AG09319 (cell line): ENCODE measurements around the gene DMRTA1.

ENCODE experiments used
- DNase-seq: peaks from one replicate; pipeline ENCODE4 v3.0.0-alpha.2; 2010; ENCODE audit warnings: low read depth; ENCODE audit errors: extremely low read depth
- CTCF ChIP-seq: IDR thresholded peaks from 2 replicates; pipeline ENCODE4 v1.5.1; 2011; ENCODE audit warnings: low read depth, mild to moderate bottlenecking, inconsistent platforms, low read length, moderate library complexity

Gene DMRTA1

GRCh38 chr9:22447618-22448305, 1.1 kb downstream of the DMRTA1 start:
- no peak for TF ChIP-seq CTCF
- DNase-seq, result no peak

- DNase-seq, result no peak
- TF ChIP-seq CTCF, result no peak
Observed at GRCh38 chr9:22449719-22450118, 3.1 kb downstream of the DMRTA1 start.

DNA sequence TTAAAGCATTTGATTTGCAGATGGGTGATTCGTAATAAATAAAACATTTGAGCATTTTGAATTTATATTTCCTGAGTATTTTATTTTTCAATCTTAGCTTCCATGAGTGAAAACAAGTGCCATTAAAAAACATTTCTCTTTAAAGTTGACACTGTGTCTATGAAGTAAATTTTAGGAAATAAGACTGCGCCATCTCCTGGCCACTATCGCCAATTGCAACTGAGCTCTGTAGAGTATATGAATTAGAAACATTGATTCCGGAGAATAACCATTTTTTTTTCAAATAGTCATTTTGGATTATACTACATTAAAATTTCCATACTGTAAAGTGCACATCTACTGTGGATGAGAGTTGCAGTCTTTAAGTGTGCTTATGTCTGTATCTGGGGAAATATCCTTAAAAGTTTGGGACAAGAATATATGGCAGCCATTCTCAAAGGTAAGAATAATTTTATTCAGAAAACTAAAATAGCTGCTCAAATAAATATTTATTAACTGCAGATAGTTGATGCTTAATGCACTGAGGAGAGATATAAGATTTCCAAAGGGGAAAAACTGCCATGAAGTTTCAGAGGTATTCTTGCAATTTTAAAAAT, 5.9 kb downstream of the DMRTA1 start:
- peak; percentile 75 for TF ChIP-seq CTCF
- no peak for DNase-seq

DNA sequence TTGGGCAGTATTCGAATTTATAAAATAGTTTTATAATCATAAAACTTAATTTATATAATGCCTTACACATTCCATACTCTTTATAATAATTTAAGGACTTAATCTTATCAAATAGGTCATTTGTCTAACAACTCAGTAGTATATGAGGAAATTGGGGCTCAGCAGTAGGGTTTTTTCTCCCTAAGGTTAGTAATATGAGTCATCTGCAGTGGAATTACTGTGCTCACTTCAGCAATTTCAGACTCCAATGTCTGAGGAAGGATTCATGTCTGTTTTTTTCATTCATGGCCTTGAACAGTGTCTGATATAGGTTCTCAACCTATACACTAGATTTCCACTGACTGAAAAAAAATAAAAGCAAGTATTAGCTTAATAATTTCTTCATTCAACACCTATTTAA, 7.4 kb downstream of the DMRTA1 start:
- DNase-seq, result no peak
- TF ChIP-seq CTCF, result no peak

DNA sequence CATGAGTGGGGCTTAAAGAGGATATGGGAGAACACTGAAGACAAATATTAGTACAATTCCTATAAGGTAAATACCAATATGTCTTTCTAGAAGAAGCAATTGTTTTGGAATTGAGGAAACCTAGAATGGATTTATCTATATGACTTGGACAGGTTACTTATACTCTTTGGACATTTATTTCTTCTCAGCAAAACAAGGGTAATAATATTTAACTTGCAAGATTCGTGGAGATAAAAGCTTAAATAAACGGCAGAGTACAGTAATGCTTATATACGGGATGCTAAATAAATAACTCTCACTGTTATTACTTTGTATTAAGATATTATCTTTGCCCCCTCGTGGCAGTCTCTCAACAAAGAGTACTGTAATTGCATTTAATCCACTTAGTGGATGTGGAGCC, 8.6 kb downstream of the DMRTA1 start:
- TF ChIP-seq CTCF, result no peak
- DNase-seq, result no peak

- DNase-seq, result no peak
- no peak for TF ChIP-seq CTCF
Observed at GRCh38 chr9:22457448-22457847, 10.8 kb downstream of the DMRTA1 start.

GRCh38 chr9:22463205-22463604, 16.6 kb downstream of the DMRTA1 start:
- no peak for DNase-seq
- TF ChIP-seq CTCF, result no peak
